H1 (cell line): ENCODE results near the gene ADRA2A. TPM values are rescaled to one million over a fixed set of nuclear protein-coding genes. Genes with fewer than 3 reads are reported as not detected.

Experiments
- CTCF ChIA-PET: fragments of 300-600 bp; sonication (Branson Sonifier 250); formaldehyde crosslinking; loops from one replicate; lab custom pipeline; 2021; ENCODE audit not compliant: partially characterized antibody; lab: Charles Lee
- POLR2A ChIA-PET: fragments of 300-600 bp; sonication (Branson Sonifier 250); formaldehyde crosslinking; loops from one replicate; lab custom pipeline; 2021; ENCODE audit warnings: inconsistent platforms; ENCODE audit not compliant: partially characterized antibody; lab: Charles Lee
- DNase-seq, 2 experiments: peaks; one replicate each; pipeline versions ENCODE4 v3.0.0 to v3.0.0-alpha.2; 2010 to 2022; ENCODE audit warnings: low spot score in 2 of 2, low read depth in 1 of 2, mixed read lengths in 1 of 2
- FAIRE-seq: peaks from 2 replicates; lab custom pipeline; 2011; peaks lifted over from hg19 to GRCh38; lab: Jason Lieb, UNC
- H2AFZ ChIP-seq: 2 replicates; pipeline ENCODE4 v1.8.1; 2012; ENCODE audit warnings: low read length, inconsistent platforms
- H2AK5ac ChIP-seq: 2 replicates; pipeline ENCODE4 v1.6.1; 2013; ENCODE audit warnings: low read depth, low read length
- H2BK120ac ChIP-seq: replicated peaks from 2 replicates; pipeline ENCODE3; 2013; ENCODE audit warnings: low read depth, low read length, inconsistent platforms
- H2BK12ac ChIP-seq: 2 replicates; pipeline ENCODE4 v1.6.1; 2013; ENCODE audit warnings: low read depth, low read length
- H2BK15ac ChIP-seq: 2 replicates; pipeline ENCODE4 v1.6.1; 2013; ENCODE audit warnings: low read length
- H2BK20ac ChIP-seq: 2 replicates; pipeline ENCODE4 v1.6.1; 2013; ENCODE audit warnings: low read length
- H2BK5ac ChIP-seq: 2 replicates; pipeline ENCODE4 v1.6.1; 2013; ENCODE audit warnings: low read depth, low read length
- H3K14ac ChIP-seq: 2 replicates; pipeline ENCODE4 v1.6.1; 2013; ENCODE audit warnings: inconsistent platforms; ENCODE audit not compliant: insufficient read length
- H3K18ac ChIP-seq: 2 replicates; pipeline ENCODE4 v1.6.1; 2013; ENCODE audit warnings: low read length; ENCODE audit errors: extremely low read depth
- H3K23ac ChIP-seq: 2 replicates; pipeline ENCODE4 v1.6.1; 2013; ENCODE audit warnings: inconsistent platforms; ENCODE audit not compliant: insufficient read length
- H3K23me2 ChIP-seq: 2 replicates; pipeline ENCODE4 v1.6.1; 2013; ENCODE audit warnings: low read depth, low read length
- H3K27ac ChIP-seq: 2 replicates; pipeline ENCODE4 v1.6.1; 2011; ENCODE audit warnings: low read depth, low read length, inconsistent platforms
- H3K27me3 ChIP-seq, 4 experiments: replicated peaks in 1 of 4; 1 replicate in 1 of 4; 2 replicates in 3 of 4; pipeline versions ENCODE4 v1.6.1 to v1.8.1; 2011 to 2013; ENCODE audit warnings: low read length in 3 of 4, mild to moderate bottlenecking in 3 of 4, inconsistent platforms in 2 of 4, mixed read lengths in 2 of 4, moderate library complexity in 1 of 4; ENCODE audit not compliant: control insufficient read depth in 3 of 4, insufficient read depth in 3 of 4; ENCODE audit errors: extremely low read depth in 1 of 4
- H3K36me3 ChIP-seq, 4 experiments: 2 replicates each; pipeline versions ENCODE4 v1.6.1 to v1.8.1; 2011 to 2013; ENCODE audit warnings: mild to moderate bottlenecking in 4 of 4, low read length in 3 of 4, moderate library complexity in 2 of 4, control low read depth in 1 of 4, inconsistent platforms in 1 of 4; ENCODE audit not compliant: insufficient read depth in 4 of 4, control insufficient read depth in 2 of 4
- H3K4ac ChIP-seq: replicated peaks from 2 replicates; pipeline ENCODE3; 2013; ENCODE audit warnings: low read length, low read depth, mixed read lengths, inconsistent platforms; ENCODE audit not compliant: insufficient read length
- H3K4me1 ChIP-seq, 4 experiments: replicated peaks in 1 of 4; 1 replicate in 1 of 4; 2 replicates in 3 of 4; pipeline versions ENCODE4 v1.6.1 to v1.8.1; 2011 to 2013; ENCODE audit warnings: low read length in 3 of 4, inconsistent platforms in 2 of 4, mixed read lengths in 1 of 4; ENCODE audit not compliant: insufficient read depth in 4 of 4, control insufficient read depth in 3 of 4
- H3K4me2 ChIP-seq, 2 experiments: 2 replicates each; pipeline versions ENCODE4 v1.6.1 to v1.8.1; 2011 to 2013; ENCODE audit warnings: low read depth in 2 of 2, low read length in 2 of 2, control low read depth in 1 of 2, inconsistent platforms in 1 of 2, mild to moderate bottlenecking in 1 of 2; ENCODE audit not compliant: insufficient read depth in 1 of 2
- H3K4me3 ChIP-seq, 4 experiments: fragments of 200-600, 300-600 bp in 1 of 4; sonication (generic), shearing (Covaris generic), sonication (Bioruptor Twin) in 1 of 4; 2 replicates each; pipeline versions ENCODE4 v1.5.1 to v1.8.1; 2011 to 2016; ENCODE audit warnings: low read length in 4 of 4, low read depth in 3 of 4, control low read depth in 2 of 4, inconsistent platforms in 2 of 4, mild to moderate bottlenecking in 2 of 4, mixed read lengths in 1 of 4, moderate library complexity in 1 of 4; ENCODE audit not compliant: insufficient read depth in 2 of 4; ENCODE audit errors: extremely low read depth in 1 of 4
- H3K56ac ChIP-seq: replicated peaks from 2 replicates; pipeline ENCODE3; 2013; ENCODE audit warnings: low read depth, mild to moderate bottlenecking, mixed read lengths, low read length, inconsistent platforms; ENCODE audit not compliant: insufficient read length
- H3K79me1 ChIP-seq: 2 replicates; pipeline ENCODE4 v1.6.1; 2013; ENCODE audit warnings: low read depth, low read length, control low read depth
- H3K79me2 ChIP-seq, 2 experiments: 2 replicates each; pipeline versions ENCODE4 v1.6.1 to v1.8.1; 2012 to 2013; ENCODE audit warnings: low read length in 2 of 2, mild to moderate bottlenecking in 2 of 2, inconsistent platforms in 1 of 2; ENCODE audit not compliant: insufficient read depth in 2 of 2, control insufficient read depth in 1 of 2
- H3K9ac ChIP-seq, 4 experiments: replicated peaks in 1 of 4; 1 replicate in 1 of 4; 2 replicates in 3 of 4; pipeline versions ENCODE4 v1.6.1 to v1.8.1; 2011 to 2013; ENCODE audit warnings: low read depth in 3 of 4, low read length in 3 of 4, control low read depth in 2 of 4, mild to moderate bottlenecking in 2 of 4, moderate library complexity in 2 of 4, inconsistent platforms in 1 of 4; ENCODE audit errors: extremely low read depth in 1 of 4
- H3K9me3 ChIP-seq, 2 experiments: 2 replicates each; pipeline versions ENCODE4 v1.6.1 to v1.8.1; 2012 to 2013; ENCODE audit warnings: mild to moderate bottlenecking in 2 of 2, moderate library complexity in 2 of 2, control low read depth in 1 of 2, inconsistent platforms in 1 of 2, low read depth in 1 of 2, low read length in 1 of 2, mixed read lengths in 1 of 2; ENCODE audit not compliant: insufficient read depth in 2 of 2
- H4K20me1 ChIP-seq, 2 experiments: replicated peaks in 1 of 2; 2 replicates each; pipeline versions ENCODE3 to v1.8.1; 2011 to 2013; ENCODE audit warnings: inconsistent platforms in 2 of 2, low read length in 2 of 2, mild to moderate bottlenecking in 1 of 2; ENCODE audit not compliant: insufficient read depth in 2 of 2, control insufficient read depth in 1 of 2
- H4K5ac ChIP-seq: 2 replicates; pipeline ENCODE4 v1.6.1; 2013; ENCODE audit warnings: low read length, low read depth, mixed read lengths, inconsistent platforms; ENCODE audit not compliant: insufficient read length
- H4K8ac ChIP-seq: 2 replicates; pipeline ENCODE4 v1.8.0; 2013; ENCODE audit warnings: mild to moderate bottlenecking, moderate library complexity, low read length, inconsistent platforms; ENCODE audit not compliant: insufficient read depth; ENCODE audit errors: extremely low read depth
- H4K91ac ChIP-seq: replicated peaks from 2 replicates; pipeline ENCODE3; 2013; ENCODE audit warnings: low read length, mixed read lengths, inconsistent platforms; ENCODE audit not compliant: insufficient read length
- CREB1 ChIP-seq: IDR thresholded peaks from 2 replicates; pipeline ENCODE4 v1.6.1; 2012; ENCODE audit warnings: inconsistent platforms
- HDAC6 ChIP-seq: IDR thresholded peaks from one replicate; pipeline ENCODE4 v1.7.1; 2012; ENCODE audit warnings: low read depth, mild to moderate bottlenecking, inconsistent platforms, low read length, moderate library complexity
- JUN ChIP-seq: IDR thresholded peaks from 2 replicates; pipeline ENCODE4 v1.6.1; 2011; ENCODE audit warnings: low read depth, mild to moderate bottlenecking, improper control_type of control experiment, low read length
- KDM5A ChIP-seq: fragments of 200-600 bp; IDR thresholded peaks from 2 replicates; pipeline ENCODE4 v1.7.1; 2012; ENCODE audit warnings: mild to moderate bottlenecking, low read length, inconsistent platforms, mixed read lengths
- POLR2AphosphoS5 ChIP-seq: IDR thresholded peaks from 2 replicates; pipeline ENCODE4 v1.6.1; 2011; ENCODE audit warnings: low read depth, low read length
- SAP30 ChIP-seq: fragments of 300-600 bp; sonication (generic); IDR thresholded peaks from 2 replicates; pipeline ENCODE4 v1.7.1; 2012; ENCODE audit warnings: low read length, moderate library complexity, mild to moderate bottlenecking, inconsistent platforms; ENCODE audit not compliant: insufficient read depth, insufficient replicate concordance
- TEAD4 ChIP-seq: IDR thresholded peaks from 2 replicates; pipeline ENCODE4 v1.6.1; 2012; ENCODE audit warnings: low read depth, low read length, inconsistent platforms, mixed read lengths
- WGBS, 2 experiments: shearing (Covaris generic) in 1 of 2; methylation state at CpG; one replicate each; pipeline versions ENCODE4 v1.1.6 to v1.1.7; 2013 to 2015; ENCODE audit warnings: low lambda C conversion rate in 2 of 2, mixed read lengths in 2 of 2, inconsistent platforms in 1 of 2, low coverage in 1 of 2, missing lambda C conversion rate in 1 of 2; ENCODE audit not compliant: insufficient replicate concordance in 2 of 2, insufficient coverage in 1 of 2, insufficient read length in 1 of 2; ENCODE audit errors: extremely low coverage in 1 of 2, missing lambda C conversion rate in 1 of 2; 5-methylcytosine and 5-hydroxymethylcytosine counted together
- polyA plus RNA-seq, 7 experiments: library from polyadenylated mRNA; depleted of rRNA in 3 of 7; stranded (reverse) in 5 of 7; unstranded in 2 of 7; fragments of >200 nt in 5 of 7; fragments of 200-250 nt in 2 of 7; gene quantifications; 1 replicate in 5 of 7; 2 replicates in 1 of 7; 4 replicates in 1 of 7; pipeline versions ENCODE4 v1.2.1 to v1.2.3, GENCODE V29; 2011 to 2013; ENCODE audit warnings: missing spikeins in 2 of 7, mixed read lengths in 2 of 7
- total RNA-seq: library from RNA; stranded (reverse); fragmentation: NEBNext Ultra II Directional; extraction: Animal tissue kit (Norgen Biotek cat#: 25700); gene quantifications from 2 replicates; pipeline ENCODE4 v1.2.1, GENCODE V29; 2021

ADRA2A gene
- total and polyA plus RNA-seq, 2 of the 8 experiments (the other 6 are each of a cell fraction or from before 2014, with no cell fraction given), result 5.9 to 6.2 TPM

GRCh38 chr10:111084366-111085255 lies 7.8 kb downstream of the ADRA2A start:
- WGBS, 2 experiments, result 94% methylated on average over 14 of the region's 14 CpGs; no CpG with 5 or more reads in 1 of the 2 experiments
- no peak overlapping the region for H3K4me3 ChIP-seq
- FAIRE-seq (no peak), DNase-seq (peak in 1 of 2 experiments; percentile 22)
- ChIA-PET POLR2A (no interaction called here), CTCF (no interaction called here)
- no peak overlapping the region for H2BK20ac ChIP-seq
- H3K14ac ChIP-seq, result no peak overlapping the region
- no peaks in the 10 kb centered on the region for H3K79me1 ChIP-seq
- H3K56ac ChIP-seq, result no peak overlapping the region
- H3K23me2 ChIP-seq, result no peaks in the 10 kb centered on the region; the same call in 1 of the 2 replicates
- no peak overlapping the region for H3K4ac ChIP-seq
- H3K27ac ChIP-seq, result no peak overlapping the region
- H4K5ac ChIP-seq, result no peak overlapping the region
- no peak overlapping the region for H3K23ac ChIP-seq
- no peak overlapping the region for H2AFZ ChIP-seq
- no peaks in the 10 kb centered on the region for H3K36me3 ChIP-seq
- H4K91ac ChIP-seq, result no peak overlapping the region
- no peaks in the 10 kb centered on the region for H3K9me3 ChIP-seq
- H3K79me2 ChIP-seq, result no peaks in the 10 kb centered on the region
- peak overlapping the region; percentile 80; the same call in 1 of the 2 replicates for H2BK12ac ChIP-seq
- TF ChIP-seq JUN (no peak), POLR2AphosphoS5 (no peak), CREB1 (no peak), TEAD4 (no peak), KDM5A (no peak), SAP30 (no peak), HDAC6 (no peak)
- no peak overlapping the region; the same call in 1 of the 2 replicates for H2BK15ac ChIP-seq
- H2AK5ac ChIP-seq, result no peak overlapping the region
- H2BK120ac ChIP-seq, result no peak overlapping the region
- H3K27me3 ChIP-seq, result peaks cover 0 to 2% (median 2%) of the 10 kb centered on the region in 4 experiments; a peak in 5 of 7 replicates
- no peak overlapping the region for H2BK5ac ChIP-seq
- H4K8ac ChIP-seq, result no peak overlapping the region
- H3K9ac ChIP-seq, result no peak overlapping the region
- H3K4me1 ChIP-seq, result peaks cover 2 to 11% (median 8%) of the 10 kb centered on the region in 4 experiments; a peak in 6 of 7 replicates
- H3K4me2 ChIP-seq, result no peak overlapping the region
- H3K18ac ChIP-seq, result no peak overlapping the region
- no peaks in the 10 kb centered on the region for H4K20me1 ChIP-seq
